T-helper 2 cell treated with Interferon-gamma antibody and Interleukin-4, amounts not matched to agents 5 μg/mL and 100 μg/mL, for 36 hours (primary cell): Measurements from ENCODE around the gene KANK3.

ENCODE experiments used
- DNase-seq: peaks from one replicate; pipeline ENCODE4 v3.0.0; 2021; ENCODE audit warnings: low spot score
- H3K27ac Mint-ChIP-seq: one replicate; pipeline ENCODE4 v1.8.0; 2021; ENCODE audit warnings: mild to moderate bottlenecking, mixed read lengths
- H3K27me3 Mint-ChIP-seq: one replicate; pipeline ENCODE4 v1.8.0; 2021; ENCODE audit warnings: low read depth, mixed read lengths
- H3K36me3 Mint-ChIP-seq: one replicate; pipeline ENCODE4 v1.8.0; 2021; ENCODE audit warnings: low read depth, mixed read lengths
- H3K4me1 Mint-ChIP-seq: one replicate; pipeline ENCODE4 v1.8.0; 2021; ENCODE audit warnings: low read depth, mixed read lengths
- H3K4me3 Mint-ChIP-seq: one replicate; pipeline ENCODE4 v1.8.0; 2022; ENCODE audit warnings: mild to moderate bottlenecking, moderate library complexity, mixed read lengths
- H3K9me3 Mint-ChIP-seq: one replicate; pipeline ENCODE4 v1.8.0; 2021; ENCODE audit warnings: mixed read lengths

KANK3 gene

DNA sequence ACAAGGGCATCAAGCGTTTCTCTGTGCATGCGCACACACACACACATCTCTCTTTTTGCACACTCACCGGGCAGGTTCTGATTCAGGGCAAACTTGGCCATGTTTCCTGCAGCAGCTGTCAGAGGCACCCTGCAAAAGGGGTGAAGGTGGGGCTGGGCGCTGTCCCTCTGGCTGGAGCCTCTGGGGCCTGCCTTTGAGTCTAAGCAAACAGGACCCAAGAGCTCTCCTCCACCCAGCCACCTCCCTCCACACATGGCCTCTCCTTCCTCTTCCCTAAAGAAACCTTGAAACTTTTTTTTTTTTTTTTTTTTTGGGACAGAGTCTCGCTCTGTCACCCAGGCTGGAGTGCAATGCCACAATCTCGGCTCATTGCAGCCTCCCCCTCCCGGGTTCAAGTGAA, 5.3 kb downstream of the KANK3 start:
- H3K4me1 Mint-ChIP-seq = peaks cover 3% of the 10 kb centered on the region
- H3K36me3 Mint-ChIP-seq = no peaks in the 10 kb centered on the region
- H3K9me3 Mint-ChIP-seq = no peaks in the 10 kb centered on the region
- H3K4me3 Mint-ChIP-seq = no peak overlapping the region
- no peak for DNase-seq
- H3K27ac Mint-ChIP-seq = no peak overlapping the region
- H3K27me3 Mint-ChIP-seq = peaks cover 53% of the 10 kb centered on the region

DNA sequence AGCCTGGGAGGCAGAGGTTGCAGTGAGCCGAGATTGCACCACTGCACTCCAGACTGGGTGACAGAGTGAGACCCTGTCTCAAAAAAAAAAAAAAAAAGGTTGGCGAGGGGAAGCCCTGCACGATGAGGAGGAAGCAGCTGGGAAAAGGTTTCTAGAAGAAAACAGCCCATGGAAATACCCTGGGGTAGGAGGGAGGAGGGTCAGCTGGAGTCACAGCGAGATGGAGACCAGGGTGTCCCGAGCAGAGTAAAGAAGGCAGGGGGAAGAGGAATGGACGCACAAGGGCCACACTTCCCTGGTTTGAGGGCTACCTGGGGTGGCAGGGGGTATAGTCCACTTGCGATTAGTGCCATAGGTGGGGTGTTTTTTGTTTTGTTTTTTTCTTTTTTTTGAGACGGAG, 6.4 kb downstream of the KANK3 start:
- Mint-ChIP-seq H3K27me3 (peaks cover 50% of the 10 kb centered on the region), H3K36me3 (no peaks in the 10 kb centered on the region), H3K27ac (no peak overlapping the region), H3K9me3 (no peaks in the 10 kb centered on the region), H3K4me3 (no peak overlapping the region), H3K4me1 (peaks cover 3% of the 10 kb centered on the region)
- no peak for DNase-seq

DNA sequence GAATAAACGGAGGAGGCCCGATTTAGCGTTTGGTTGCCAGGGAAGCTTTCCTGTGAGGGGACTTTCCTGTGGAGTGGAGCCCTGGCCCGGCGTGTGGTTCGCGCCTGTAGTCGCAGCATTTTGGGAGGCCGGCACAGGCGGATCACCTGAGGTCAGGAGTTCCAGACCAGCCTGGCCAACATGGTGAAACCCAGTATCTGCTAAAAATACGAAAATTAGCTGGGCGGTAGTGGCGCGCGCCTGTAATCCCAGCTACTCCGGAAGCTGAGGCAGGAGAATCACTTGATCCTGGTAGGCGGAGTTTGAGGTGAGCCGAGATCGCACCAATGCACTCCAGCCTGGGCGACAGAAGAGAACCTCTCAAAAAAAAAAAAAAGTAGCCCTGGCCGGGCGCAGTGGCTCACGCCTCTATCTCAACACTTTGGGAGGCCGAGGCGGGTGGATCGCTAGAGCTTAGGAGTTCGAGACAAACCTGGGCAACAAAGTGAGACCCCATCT, 6.9 kb downstream of the KANK3 start:
- DNase-seq = no peak
- Mint-ChIP-seq H3K27me3 (peaks cover 48% of the 10 kb centered on the region), H3K27ac (no peak overlapping the region), H3K9me3 (no peaks in the 10 kb centered on the region), H3K4me1 (peaks cover 3% of the 10 kb centered on the region), H3K4me3 (peak overlapping the region; percentile 46), H3K36me3 (no peaks in the 10 kb centered on the region)

DNA sequence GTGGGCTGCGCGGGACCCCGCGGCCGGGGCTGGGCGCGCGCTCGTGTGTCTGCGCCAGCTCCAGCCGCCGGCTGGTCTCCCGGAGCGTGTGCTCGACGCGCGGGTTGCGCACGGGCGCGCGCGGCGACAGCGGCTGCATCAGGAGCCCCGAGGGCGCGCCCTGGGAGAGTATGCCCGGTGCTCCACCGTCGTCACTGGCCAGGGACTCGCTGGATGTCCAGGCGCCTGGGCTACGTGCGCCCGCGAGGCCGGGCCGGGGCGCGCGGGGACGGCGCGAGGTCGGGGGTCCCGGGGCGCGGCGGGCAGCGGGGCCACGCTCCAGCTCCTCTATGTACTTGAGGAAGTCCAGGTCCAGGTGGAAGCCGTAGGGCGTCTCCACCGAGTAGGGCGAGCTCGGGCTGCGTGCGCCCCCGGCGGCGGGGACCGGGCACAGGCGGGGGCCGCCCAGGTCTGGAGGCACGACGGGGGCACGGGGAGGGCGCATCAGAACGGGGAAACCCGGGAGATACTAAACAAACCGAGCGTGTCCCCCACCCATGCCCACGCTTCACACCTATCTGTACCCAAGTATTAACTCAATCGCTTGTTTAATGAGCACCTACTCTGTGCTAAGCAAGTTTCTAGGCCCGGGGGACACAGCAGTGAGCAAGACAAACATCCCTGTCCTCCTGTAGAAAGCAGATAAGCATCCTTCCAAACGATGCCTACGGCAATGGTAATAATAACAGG, 7.6 kb downstream of the KANK3 start:
- Mint-ChIP-seq H3K27ac (no peak overlapping the region), H3K4me3 (peak overlapping the region; percentile 46), H3K27me3 (peaks cover 42% of the 10 kb centered on the region), H3K36me3 (no peaks in the 10 kb centered on the region), H3K4me1 (peaks cover 3% of the 10 kb centered on the region), H3K9me3 (no peaks in the 10 kb centered on the region)
- peak; percentile 29 for DNase-seq

DNA sequence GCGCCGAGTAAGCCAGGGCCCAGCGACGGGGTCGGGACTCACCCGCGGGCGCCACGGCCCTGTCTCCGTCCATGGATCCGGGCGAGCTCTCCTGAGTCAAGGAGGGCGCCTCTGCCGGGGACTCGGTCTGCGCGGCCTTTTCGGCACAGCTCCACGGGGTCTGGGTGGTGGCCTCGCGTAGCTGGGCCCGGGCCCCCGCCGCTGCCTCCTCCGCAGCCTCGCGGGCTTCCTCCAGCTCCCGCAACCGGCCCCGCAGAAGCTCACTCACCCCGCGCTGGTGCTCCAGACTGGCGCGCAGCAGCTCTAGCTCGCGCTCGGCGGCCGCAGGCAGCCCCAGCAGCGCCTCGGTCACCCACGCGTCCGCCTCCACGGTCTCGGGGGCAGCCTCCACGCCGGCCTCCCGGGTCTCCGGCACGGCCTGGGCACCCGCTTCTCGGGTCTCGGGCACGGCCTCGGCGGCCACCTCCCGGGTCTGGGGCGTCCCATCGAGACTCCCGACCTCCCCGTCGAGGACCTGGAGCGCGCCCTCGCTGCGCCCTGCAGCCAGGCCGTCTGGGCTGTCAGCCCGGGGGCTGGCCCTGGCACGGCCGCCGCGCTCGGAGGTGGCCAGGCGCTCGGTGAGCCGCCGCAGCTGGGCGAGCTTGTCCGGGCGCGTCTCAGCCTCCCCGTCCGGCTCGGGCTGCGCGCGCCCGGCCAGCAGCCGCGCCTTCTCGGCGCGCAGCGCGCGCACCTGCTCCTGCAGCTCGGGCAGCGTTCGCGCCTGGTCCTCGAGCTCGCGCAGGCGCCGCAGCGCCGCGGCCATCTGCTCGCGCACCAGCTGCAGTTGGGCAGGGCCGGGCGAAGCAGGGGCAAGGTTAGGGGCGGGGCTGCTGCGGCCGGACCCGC, 8.4 kb downstream of the KANK3 start:
- H3K27me3 Mint-ChIP-seq = peaks cover 38% of the 10 kb centered on the region
- no peaks in the 10 kb centered on the region for H3K9me3 Mint-ChIP-seq
- DNase-seq = peak; percentile 73

DNA sequence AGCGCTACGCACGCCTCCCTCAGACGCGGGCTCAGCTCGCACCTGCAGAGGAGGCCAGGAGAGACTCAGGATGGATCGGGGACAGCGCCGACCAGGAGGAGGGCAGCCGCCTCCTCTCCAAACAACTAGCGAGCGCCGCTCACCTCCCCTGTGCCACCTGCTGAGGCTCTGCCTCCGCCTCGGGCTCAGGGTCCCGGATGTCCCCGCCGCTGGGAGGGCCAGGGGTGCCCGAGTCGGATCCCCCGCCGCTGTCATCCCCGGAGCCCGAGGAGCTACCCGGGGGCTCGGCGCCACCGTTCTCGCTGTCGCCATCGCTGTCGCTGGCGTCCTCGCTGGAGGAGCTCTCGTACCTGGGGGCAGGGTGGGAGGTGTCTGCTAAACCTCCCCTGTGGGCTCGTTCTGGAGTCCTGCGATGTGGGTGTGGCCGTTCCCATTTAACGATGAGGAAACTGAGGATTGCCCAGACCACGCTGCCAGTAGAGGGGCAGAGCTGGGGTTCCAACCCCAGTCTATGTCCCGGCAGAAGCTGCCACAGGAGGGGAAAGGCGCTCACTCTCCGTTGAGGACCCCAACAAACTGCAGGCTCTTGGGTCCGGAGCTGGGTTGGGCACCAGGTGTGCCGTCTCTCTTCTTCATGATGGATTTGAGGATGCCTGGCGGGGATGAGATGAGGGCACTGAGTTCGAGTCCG, 9.2 kb downstream of the KANK3 start:
- peak overlapping the region; percentile 12 for H3K4me3 Mint-ChIP-seq
- H3K9me3 Mint-ChIP-seq = no peaks in the 10 kb centered on the region
- peaks cover 3% of the 10 kb centered on the region for H3K4me1 Mint-ChIP-seq
- no peak overlapping the region for H3K27ac Mint-ChIP-seq
- DNase-seq = no peak
- peaks cover 34% of the 10 kb centered on the region for H3K27me3 Mint-ChIP-seq
- H3K36me3 Mint-ChIP-seq = no peaks in the 10 kb centered on the region

More for the DNA sequence above, 8.4 kb downstream of the KANK3 start:
- Mint-ChIP-seq H3K27ac (no peak overlapping the region), H3K36me3 (no peaks in the 10 kb centered on the region), H3K4me1 (peaks cover 3% of the 10 kb centered on the region), H3K4me3 (peak overlapping the region; percentile 12)

DNA sequence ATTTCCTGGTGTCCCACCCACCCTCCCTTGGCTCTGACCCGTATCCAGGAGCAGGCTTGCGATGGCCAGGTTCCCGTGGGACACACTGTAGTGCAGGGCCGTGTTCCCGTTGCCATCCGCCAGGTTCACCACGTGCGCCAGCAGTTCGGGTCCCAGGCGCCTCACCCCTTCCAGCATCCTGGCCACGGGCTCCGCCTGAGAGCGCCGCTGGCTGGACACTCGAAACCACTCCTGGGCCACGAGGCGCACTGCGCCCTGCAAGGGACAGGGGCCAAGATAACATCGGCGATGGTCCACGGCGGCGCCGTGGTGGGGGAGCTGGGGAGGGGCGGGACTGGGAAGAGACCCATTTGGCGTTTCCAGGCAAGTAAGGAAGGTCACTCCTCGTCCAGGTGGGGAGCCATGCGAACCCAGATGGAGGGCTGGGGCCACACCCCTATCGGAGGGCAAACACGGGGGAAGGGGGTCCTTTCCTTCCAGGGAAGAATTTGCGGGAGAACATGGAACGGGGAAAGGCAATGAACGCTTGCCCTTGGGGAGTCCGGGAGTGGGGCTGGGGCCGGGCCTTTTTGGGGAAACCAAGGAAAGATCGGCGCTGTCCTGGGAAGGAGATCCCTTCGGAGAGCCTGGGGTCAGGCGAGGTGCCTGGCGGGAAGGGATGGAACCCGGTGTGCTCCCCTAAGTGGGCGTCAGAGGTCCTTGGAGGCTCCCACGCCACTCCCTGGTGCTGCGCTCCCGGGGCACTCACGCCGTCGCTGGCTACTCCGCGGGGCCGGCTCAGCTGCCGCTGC, 9.9 kb downstream of the KANK3 start:
- H3K4me3 Mint-ChIP-seq = no peak overlapping the region
- peaks cover 3% of the 10 kb centered on the region for H3K4me1 Mint-ChIP-seq
- H3K27me3 Mint-ChIP-seq = peaks cover 30% of the 10 kb centered on the region
- H3K36me3 Mint-ChIP-seq = no peaks in the 10 kb centered on the region
- DNase-seq = no peak
- H3K9me3 Mint-ChIP-seq = no peaks in the 10 kb centered on the region
- H3K27ac Mint-ChIP-seq = no peak overlapping the region

DNA sequence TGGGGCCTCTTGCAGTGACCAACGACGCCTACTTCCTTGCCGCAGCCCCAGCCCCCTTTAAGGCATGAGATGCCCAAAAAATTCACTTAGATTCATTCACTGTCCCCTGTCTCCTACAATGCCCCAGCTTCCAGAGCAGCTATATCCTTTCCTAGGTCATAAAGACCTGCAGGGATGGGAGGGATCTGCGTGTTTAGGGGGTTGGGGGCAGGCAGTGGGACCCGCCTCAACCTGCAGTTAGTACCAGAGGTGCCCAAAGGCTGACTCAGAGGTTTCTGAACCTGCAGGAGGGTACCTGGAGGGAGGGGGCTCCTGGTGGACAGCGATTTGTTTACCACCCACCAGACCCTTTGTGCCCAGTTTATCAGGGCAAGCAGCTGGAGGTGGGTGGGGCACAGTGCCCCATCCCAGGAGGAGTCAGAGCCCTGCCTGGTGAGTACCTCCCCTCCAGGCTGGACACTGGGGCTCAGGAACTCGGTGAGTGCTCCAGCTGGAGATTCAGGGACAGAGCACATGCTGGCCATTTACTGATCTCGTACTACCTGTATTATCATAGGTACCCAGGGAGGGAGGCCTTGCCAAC, 11.7 kb downstream of the KANK3 start:
- Mint-ChIP-seq H3K4me3 (no peak overlapping the region), H3K27me3 (peaks cover 18% of the 10 kb centered on the region), H3K27ac (no peak overlapping the region), H3K9me3 (no peaks in the 10 kb centered on the region), H3K36me3 (no peaks in the 10 kb centered on the region), H3K4me1 (peaks cover 3% of the 10 kb centered on the region)
- DNase-seq = no peak

DNA sequence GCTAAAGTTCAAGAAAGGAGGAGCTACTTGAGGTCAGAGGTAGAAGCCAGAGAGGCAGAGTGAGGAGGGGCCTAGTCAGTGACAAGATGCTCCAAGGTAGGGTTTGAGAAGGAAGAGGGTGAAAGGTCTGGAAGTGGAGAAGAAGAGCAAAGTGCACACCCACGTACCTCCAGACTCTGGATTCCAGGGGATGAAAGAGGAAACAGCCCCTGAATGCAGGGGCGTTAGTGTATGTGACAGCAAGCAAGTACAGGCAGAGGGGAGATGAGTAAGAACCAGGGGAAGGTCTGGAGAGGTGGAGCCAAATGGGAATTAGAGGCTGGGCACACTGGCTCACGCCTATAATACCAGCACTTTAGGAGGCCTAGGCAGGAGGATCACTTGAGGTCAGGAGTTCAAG, 13.1 kb downstream of the KANK3 start:
- no peak overlapping the region for H3K4me3 Mint-ChIP-seq
- no peaks in the 10 kb centered on the region for H3K36me3 Mint-ChIP-seq
- H3K4me1 Mint-ChIP-seq = no peaks in the 10 kb centered on the region
- H3K27ac Mint-ChIP-seq = no peak overlapping the region
- no peaks in the 10 kb centered on the region for H3K9me3 Mint-ChIP-seq
- peaks cover 10% of the 10 kb centered on the region for H3K27me3 Mint-ChIP-seq
- no peak for DNase-seq

DNA sequence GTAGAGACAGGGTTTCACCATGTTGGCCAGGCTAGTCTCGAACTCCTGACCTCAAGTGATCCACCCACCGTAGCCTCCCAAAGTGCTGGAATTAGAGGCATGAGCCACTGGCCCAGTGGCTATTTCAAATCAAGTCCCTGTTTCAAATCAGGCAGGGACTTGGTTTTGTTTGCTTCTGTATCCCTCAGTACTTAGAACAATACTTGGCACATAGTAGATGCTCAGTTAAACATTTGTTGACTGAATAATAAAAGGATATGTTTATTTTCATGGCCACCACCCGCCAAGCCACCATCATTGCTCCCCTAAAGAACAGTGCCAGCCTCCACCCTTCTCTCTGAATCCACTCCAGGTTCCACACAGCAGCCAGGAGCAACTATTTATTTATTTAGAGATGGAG, 17.6 kb downstream of the KANK3 start:
- Mint-ChIP-seq H3K27ac (no peak overlapping the region), H3K9me3 (no peaks in the 10 kb centered on the region), H3K4me1 (peaks cover 12% of the 10 kb centered on the region), H3K27me3 (no peaks in the 10 kb centered on the region), H3K36me3 (peaks cover 26% of the 10 kb centered on the region), H3K4me3 (no peak overlapping the region)
- DNase-seq = no peak

DNA sequence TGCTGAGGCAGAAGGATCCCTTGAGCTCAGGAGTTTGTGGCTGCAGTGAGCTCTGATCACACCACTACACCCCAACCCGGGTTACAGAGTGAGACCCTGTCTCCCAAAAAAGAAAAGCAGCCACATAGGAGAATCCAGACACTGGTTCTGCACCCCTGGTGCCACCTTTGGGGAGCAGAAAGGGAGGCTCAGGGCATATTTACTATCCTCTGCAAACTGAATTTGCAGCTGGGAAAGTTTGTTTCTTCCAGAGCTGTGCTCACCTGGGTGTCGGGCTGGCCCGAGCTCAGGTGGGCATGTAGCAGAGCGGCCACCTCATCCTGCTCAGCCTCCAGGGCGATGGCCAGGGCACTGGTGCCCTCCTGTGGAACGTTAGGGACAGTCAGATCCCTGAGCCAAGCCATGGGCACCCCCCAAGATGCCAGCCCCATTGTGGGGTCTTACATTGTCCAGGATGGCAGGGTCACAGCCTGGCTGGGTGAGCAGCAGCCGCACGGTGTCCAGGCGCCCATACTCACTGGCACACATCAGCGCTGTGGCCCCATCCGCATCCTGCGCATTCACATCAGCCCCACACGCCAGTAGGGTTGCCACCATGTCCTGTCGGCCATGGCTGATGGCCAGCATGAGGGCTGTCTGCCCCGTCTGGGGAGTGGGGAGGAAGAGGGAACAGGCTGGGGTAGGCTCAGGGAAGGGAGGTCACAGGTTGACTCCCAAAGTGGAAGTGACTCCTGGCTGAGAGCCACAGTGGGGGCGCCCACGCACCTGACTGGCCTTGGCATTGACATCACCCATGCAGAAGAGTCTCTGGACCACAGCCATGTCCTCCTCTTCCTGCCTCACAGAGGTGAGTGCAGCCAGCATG, 18.6 kb downstream of the KANK3 start:
- Mint-ChIP-seq H3K4me3 (no peak overlapping the region), H3K9me3 (no peaks in the 10 kb centered on the region), H3K36me3 (peaks cover 28% of the 10 kb centered on the region), H3K27ac (no peak overlapping the region), H3K4me1 (peaks cover 20% of the 10 kb centered on the region), H3K27me3 (no peaks in the 10 kb centered on the region)
- DNase-seq = no peak

DNA sequence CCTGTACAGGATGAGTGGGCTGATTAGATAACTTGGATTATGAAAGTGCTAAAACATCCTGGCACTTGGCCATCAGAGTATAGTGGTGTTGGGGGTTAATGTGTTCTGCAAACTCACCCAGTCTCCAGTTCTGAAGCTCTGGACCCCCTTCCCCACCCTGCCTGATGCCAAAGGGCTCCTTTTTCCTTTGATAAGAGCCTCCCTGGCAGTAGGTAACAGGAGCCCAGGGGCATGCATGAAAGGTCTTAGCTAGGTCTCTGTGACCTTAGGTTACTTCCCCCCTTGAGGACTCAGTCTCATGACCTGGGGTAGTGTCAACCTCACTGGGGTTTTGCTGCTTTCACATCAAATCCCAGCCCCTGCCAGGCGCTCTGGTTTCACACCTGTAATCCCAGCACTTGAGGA, 19.3 kb downstream of the KANK3 start:
- Mint-ChIP-seq H3K36me3 (peaks cover 28% of the 10 kb centered on the region), H3K4me3 (no peak overlapping the region)

More for the DNA sequence above, 19.3 kb downstream of the KANK3 start:
- DNase-seq = no peak
- peaks cover 20% of the 10 kb centered on the region for H3K4me1 Mint-ChIP-seq
- no peak overlapping the region for H3K27ac Mint-ChIP-seq
- H3K27me3 Mint-ChIP-seq = no peaks in the 10 kb centered on the region
- no peaks in the 10 kb centered on the region for H3K9me3 Mint-ChIP-seq
